H1 (cell line): ENCODE results near the gene PKD1L1. TPM values are rescaled to one million over a fixed set of nuclear protein-coding genes. Genes with fewer than 3 reads are reported as not detected.

Experiments
- JUND ChIP-seq: IDR thresholded peaks from 2 replicates; pipeline ENCODE4 v1.6.1; 2011; ENCODE audit warnings: mild to moderate bottlenecking, improper control_type of control experiment, low read length
- POLR2A ChIP-seq, 2 experiments: IDR thresholded peaks; 1 replicate in 1 of 2; 2 replicates in 1 of 2; pipeline ENCODE4 v1.6.1; 2011; ENCODE audit warnings: low read depth in 2 of 2, low read length in 2 of 2, mild to moderate bottlenecking in 2 of 2; ENCODE audit errors: control extremely low read depth in 1 of 2
- RBBP5 ChIP-seq: IDR thresholded peaks from 2 replicates; pipeline ENCODE4 v1.7.1; 2012; ENCODE audit warnings: low read depth, mild to moderate bottlenecking, inconsistent platforms, low read length, moderate library complexity, borderline replicate concordance
- RFX5 ChIP-seq: IDR thresholded peaks from 2 replicates; pipeline ENCODE4 v1.6.1; 2011; ENCODE audit warnings: low read depth, low read length, improper control_type of control experiment, borderline replicate concordance
- polyA plus RNA-seq, 7 experiments: library from polyadenylated mRNA; depleted of rRNA in 3 of 7; stranded (reverse) in 5 of 7; unstranded in 2 of 7; fragments of >200 nt in 5 of 7; fragments of 200-250 nt in 2 of 7; gene quantifications; 1 replicate in 5 of 7; 2 replicates in 1 of 7; 4 replicates in 1 of 7; pipeline versions ENCODE4 v1.2.1 to v1.2.3, GENCODE V29; 2011 to 2013; ENCODE audit warnings: missing spikeins in 2 of 7, mixed read lengths in 2 of 7
- total RNA-seq: library from RNA; stranded (reverse); fragmentation: NEBNext Ultra II Directional; extraction: Animal tissue kit (Norgen Biotek cat#: 25700); gene quantifications from 2 replicates; pipeline ENCODE4 v1.2.1, GENCODE V29; 2021

The PKD1L1 gene
- total and polyA plus RNA-seq, 2 of the 8 experiments (the other 6 are each of a cell fraction or from before 2014, with no cell fraction given): 0.22 to 0.35 TPM

GRCh38 chr7:47951374-47951773 is 3.1 kb upstream of the PKD1L1 start (continued):
- TF ChIP-seq JUND: no peak
- no peak for TF ChIP-seq POLR2A (IDR thresholded peaks at IDR 0.05; ENCODE audit: control extremely low read depth in 1 of 2, low read depth in 2 of 2, low read length in 2 of 2)
- TF ChIP-seq RFX5: no peak
- no peak for TF ChIP-seq RBBP5
